Natural killer cell (primary cell): Measurements from ENCODE around the gene SPOCK1. TPM values are rescaled to one million over a fixed set of nuclear protein-coding genes. Genes with fewer than 3 reads are reported as not detected.

ENCODE experiments used
- ATAC-seq, 3 donors: fragments of 150-1000 bp in 2 of 3; fragments of 200-7000 bp in 1 of 3; cut with Tn5 transposase; 1 replicate in 1 of 3; 2 replicates in 2 of 3; pipeline ENCODE4 v1.10.0; 2021; ENCODE audit warnings: mild to moderate bottlenecking in 2 of 3, moderate library complexity in 2 of 3
- DNase-seq, 2 donors: peaks; one replicate each; pipeline versions ENCODE4 v3.0.0 to v3.0.0-alpha.2; 2013 to 2021; ENCODE audit warnings: mixed read lengths in 1 of 2
- H3K27ac ChIP-seq: one replicate; pipeline ENCODE4 v1.5.1; 2013; ENCODE audit warnings: mild to moderate bottlenecking, low read length
- H3K27me3 ChIP-seq: one replicate; pipeline ENCODE4 v1.6.1; 2013; ENCODE audit warnings: low read length; ENCODE audit not compliant: control insufficient read depth, insufficient read depth
- H3K36me3 ChIP-seq: one replicate; pipeline ENCODE4 v1.6.1; 2013; ENCODE audit warnings: low read length; ENCODE audit not compliant: control insufficient read depth, insufficient read depth
- H3K4me1 ChIP-seq: one replicate; pipeline ENCODE4 v1.6.1; 2013; ENCODE audit warnings: low read length; ENCODE audit not compliant: control insufficient read depth, insufficient read depth
- H3K4me3 ChIP-seq: one replicate; pipeline ENCODE4 v1.5.1; 2013; ENCODE audit warnings: low read length
- H3K9me3 ChIP-seq: one replicate; pipeline ENCODE4 v1.6.1; 2013; ENCODE audit warnings: low read length; ENCODE audit not compliant: control insufficient read depth, insufficient read depth
- H3K27ac Mint-ChIP-seq, 2 donors: one replicate each; pipeline ENCODE4 v1.8.0; 2022; ENCODE audit warnings: mild to moderate bottlenecking in 2 of 2, mixed read lengths in 2 of 2, moderate library complexity in 1 of 2
- H3K27me3 Mint-ChIP-seq, 2 donors: one replicate each; pipeline ENCODE4 v1.8.0; 2022; ENCODE audit warnings: low read depth in 2 of 2, mixed read lengths in 2 of 2
- H3K36me3 Mint-ChIP-seq: one replicate; pipeline ENCODE4 v1.8.0; 2022; ENCODE audit warnings: mixed read lengths
- H3K4me1 Mint-ChIP-seq, 2 donors: one replicate each; pipeline ENCODE4 v1.8.0; 2022; ENCODE audit warnings: mixed read lengths in 2 of 2
- H3K4me3 Mint-ChIP-seq: one replicate; pipeline ENCODE4 v1.8.0; 2022; ENCODE audit warnings: mild to moderate bottlenecking, moderate library complexity, mixed read lengths
- H3K9me3 Mint-ChIP-seq, 2 donors: one replicate each; pipeline ENCODE4 v1.8.0; 2022; ENCODE audit warnings: mixed read lengths in 2 of 2
- CTCF ChIP-seq: fragments of 200-600 bp; IDR thresholded peaks from one replicate; pipeline ENCODE4 v1.8.0; 2022; ENCODE audit warnings: antibody characterized with exemption
- WGBS: methylation state at CpG from one replicate; pipeline ENCODE4 v1.1.7; 2013; ENCODE audit warnings: missing lambda C conversion rate; ENCODE audit not compliant: insufficient coverage; 5-methylcytosine and 5-hydroxymethylcytosine counted together
- intact Hi-C: fragments of 100-400 bp; cut with micrococcal nuclease; formaldehyde crosslinking; loops from one replicate; pipeline ENCODE4 v1.14.2; 2022
- total RNA-seq, 4 donors: library from RNA; stranded (reverse); fragments of 120-200 nt in 1 of 4; gene quantifications; one replicate each; pipeline versions ENCODE4 v1.2.3 to v1.2.4, GENCODE V29; 2013 to 2022

The SPOCK1 gene
- total RNA-seq, 3 donors from 2014 or later (not counting 1 experiment from before 2014, with no cell fraction given) = 0.09 to 1.6 (median 0.61) TPM

DNA sequence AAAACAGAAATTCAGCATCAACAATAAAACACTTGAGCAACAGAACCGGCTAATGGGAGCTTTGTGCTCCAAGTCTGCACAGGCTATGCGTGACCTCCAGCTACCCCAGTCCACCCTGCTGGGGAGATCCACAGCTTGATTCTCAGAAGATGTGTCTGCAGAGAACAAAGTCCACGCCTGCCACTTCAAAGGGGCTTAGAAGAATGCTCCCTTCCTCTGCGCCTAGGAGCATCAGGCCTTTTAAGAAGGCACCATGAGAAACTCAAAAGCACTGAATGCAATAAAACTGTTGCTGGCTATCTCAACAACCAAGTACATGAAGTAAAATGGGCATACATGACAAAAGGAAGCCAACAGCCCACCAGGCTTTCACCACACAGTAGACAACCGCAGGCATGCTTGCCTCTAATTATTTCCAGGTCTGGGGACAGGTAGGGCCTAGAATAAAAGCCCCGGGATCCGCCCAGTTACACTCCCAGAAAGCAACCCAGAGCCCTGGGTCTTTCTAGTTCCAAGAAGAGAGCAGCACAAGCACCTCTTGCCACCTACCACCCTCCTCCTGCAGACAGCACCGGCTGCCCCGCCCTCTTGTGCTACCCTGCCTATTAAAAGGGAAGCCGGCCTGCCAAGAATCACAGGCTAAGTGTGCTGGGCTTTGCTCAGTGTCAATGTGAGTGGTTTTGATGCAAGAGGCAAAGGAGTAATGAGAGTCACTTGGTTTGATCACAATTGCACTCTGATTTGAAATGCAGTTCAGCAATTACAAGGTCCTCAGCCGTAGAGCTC, 123.2 kb downstream of the SPOCK1 start:
- Mint-ChIP-seq H3K9me3 (no peaks in the 10 kb centered on the region), H3K27me3 (no peaks in the 10 kb centered on the region), H3K4me3 (no peak overlapping the region), H3K4me1 (no peaks in the 10 kb centered on the region), H3K36me3 (no peaks in the 10 kb centered on the region), H3K27ac (no peak overlapping the region)
- WGBS = 78% methylated on average over 10 of the region's 11 CpGs
- TF ChIP-seq CTCF = no peak
- no peaks in the 10 kb centered on the region for H3K36me3 ChIP-seq
- peaks cover 1% of the 10 kb centered on the region for H3K9me3 ChIP-seq
- no peak for ATAC-seq
- DNase-seq = no peak
- no peaks in the 10 kb centered on the region for H3K4me1 ChIP-seq
- no peak overlapping the region for H3K4me3 ChIP-seq
- intact Hi-C loops = no loop called here
- no peaks in the 10 kb centered on the region for H3K27me3 ChIP-seq
- no peak overlapping the region for H3K27ac ChIP-seq

GRCh38 chr5:137374110-137374714, 124.9 kb downstream of the SPOCK1 start:
- Mint-ChIP-seq H3K27ac (no peak overlapping the region), H3K4me1 (no peaks in the 10 kb centered on the region), H3K9me3 (no peaks in the 10 kb centered on the region), H3K36me3 (no peaks in the 10 kb centered on the region), H3K27me3 (no peaks in the 10 kb centered on the region), H3K4me3 (no peak overlapping the region)
- intact Hi-C loops = no loop called here
- TF ChIP-seq CTCF = no peak
- Histone ChIP-seq H3K27me3 (no peaks in the 10 kb centered on the region), H3K36me3 (no peaks in the 10 kb centered on the region), H3K9me3 (no peaks in the 10 kb centered on the region), H3K4me1 (no peaks in the 10 kb centered on the region), H3K4me3 (no peak overlapping the region), H3K27ac (no peak overlapping the region)
- DNase-seq = no peak
- 83% methylated on average over 7 of the region's 7 CpGs for whole genome bisulfite sequencing
- no peak for ATAC-seq

- no peaks in the 10 kb centered on the region for H3K4me1 Mint-ChIP-seq
- ATAC-seq (no peak), DNase-seq (no peak)
- no peaks in the 10 kb centered on the region for H3K36me3 Mint-ChIP-seq
- 71% methylated on average over 1 of the region's 2 CpGs for WGBS
- Histone ChIP-seq H3K4me3 (no peak overlapping the region), H3K9me3 (no peaks in the 10 kb centered on the region), H3K27ac (no peak overlapping the region), H3K36me3 (no peaks in the 10 kb centered on the region), H3K27me3 (no peaks in the 10 kb centered on the region), H3K4me1 (no peaks in the 10 kb centered on the region)
- intact Hi-C loops = no loop called here
- H3K9me3 Mint-ChIP-seq = no peaks in the 10 kb centered on the region
- H3K27me3 Mint-ChIP-seq = peaks cover 0 to 5% of the 10 kb centered on the region in 2 donors
- no peak overlapping the region for H3K27ac Mint-ChIP-seq
- no peak for TF ChIP-seq CTCF
- H3K4me3 Mint-ChIP-seq = no peak overlapping the region
These were observed 126.4 kb downstream of the SPOCK1 start for GRCh38 chr5:137372773-137373160.
